Putamen (tissue), 1 donor: Measurements from ENCODE around the gene PHF2.

Experiments used
- DNase-seq: peaks from one replicate; pipeline ENCODE4 v3.0.0-alpha.2; 2016; ENCODE audit warnings: low spot score

Gene PHF2

DNA sequence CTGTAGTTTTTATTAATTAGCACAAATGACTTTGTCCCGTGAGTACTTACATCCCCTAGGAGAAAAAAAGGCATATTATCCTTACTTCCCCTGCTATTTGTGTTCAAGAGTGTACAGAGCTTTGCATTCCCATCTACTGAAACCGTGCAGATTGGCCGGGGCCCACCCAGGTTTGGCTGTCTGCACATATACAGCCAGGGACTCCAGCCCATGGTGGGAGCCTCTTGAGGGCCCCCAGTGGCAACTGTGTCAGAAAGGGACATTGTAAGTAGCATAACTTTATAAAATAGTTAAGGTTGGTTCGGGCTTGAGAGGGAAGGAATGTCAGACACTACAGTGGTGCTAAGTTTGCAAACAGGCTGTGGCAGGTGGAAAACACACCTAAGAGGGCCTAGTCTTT is 24.7 kb downstream of the PHF2 start:
- no peak for DNase-seq

DNA sequence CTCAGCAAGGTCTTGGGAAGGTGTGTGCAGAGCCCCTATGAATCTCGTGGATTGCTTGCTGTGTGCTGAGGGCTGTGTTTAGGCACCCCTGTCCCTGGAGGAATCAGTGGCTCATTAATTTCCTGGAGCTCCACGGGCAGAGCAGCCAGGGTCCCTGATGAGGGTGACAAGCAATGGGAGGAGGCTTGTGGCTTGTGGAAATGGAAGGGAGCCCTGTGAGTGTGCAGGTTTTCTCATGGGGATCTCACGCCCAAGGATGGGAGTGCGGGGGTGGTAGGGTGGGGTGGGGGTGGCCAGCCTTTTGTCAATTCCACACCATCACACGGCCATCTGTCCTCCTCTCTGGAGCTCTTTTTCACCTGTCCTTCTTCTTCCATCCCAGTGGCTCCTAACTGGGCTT is 25.3 kb downstream of the PHF2 start:
- no peak for DNase-seq

DNA sequence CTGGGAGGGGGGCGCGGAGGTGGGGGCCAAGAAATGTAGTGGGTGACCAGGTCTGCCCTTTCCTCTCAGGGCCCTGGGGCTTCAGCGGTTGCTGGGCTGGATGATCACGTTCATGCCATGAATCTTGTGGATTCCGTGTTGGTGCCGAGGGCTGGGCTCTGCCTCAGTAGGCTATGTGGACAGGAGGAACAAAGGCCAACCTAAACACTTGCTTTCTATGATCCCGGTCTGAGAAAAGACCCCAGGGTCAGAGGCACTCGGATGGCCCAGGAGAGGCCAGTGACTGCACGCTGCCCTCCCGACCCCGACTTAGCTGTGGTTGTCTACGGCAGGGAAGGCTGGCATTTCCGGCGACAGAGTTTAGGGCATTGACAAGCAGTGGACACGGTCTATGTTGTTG is 26.6 kb downstream of the PHF2 start:
- no peak for DNase-seq

DNA sequence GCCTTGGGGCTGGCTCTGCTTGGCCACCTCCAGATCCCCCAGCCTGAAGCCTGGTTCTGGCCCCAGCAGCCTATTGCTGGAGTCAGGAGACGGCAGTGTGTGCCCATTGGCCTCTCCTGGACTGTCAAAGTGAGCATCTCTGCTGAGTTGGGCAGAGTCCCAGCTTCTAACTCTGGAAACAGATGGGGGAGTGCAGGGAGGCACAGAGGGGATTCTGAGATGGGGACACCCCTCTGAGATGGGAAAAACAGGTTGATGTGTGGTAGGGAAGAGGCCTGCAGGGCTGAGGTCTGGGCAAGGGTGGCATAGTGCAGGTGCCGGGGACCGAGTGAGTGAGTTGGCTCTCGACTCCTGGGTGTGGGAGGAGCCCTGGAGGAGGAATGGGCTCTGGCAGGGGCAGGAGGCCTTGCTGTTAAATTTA is 27.5 kb downstream of the PHF2 start:
- DNase-seq: no peak

DNA sequence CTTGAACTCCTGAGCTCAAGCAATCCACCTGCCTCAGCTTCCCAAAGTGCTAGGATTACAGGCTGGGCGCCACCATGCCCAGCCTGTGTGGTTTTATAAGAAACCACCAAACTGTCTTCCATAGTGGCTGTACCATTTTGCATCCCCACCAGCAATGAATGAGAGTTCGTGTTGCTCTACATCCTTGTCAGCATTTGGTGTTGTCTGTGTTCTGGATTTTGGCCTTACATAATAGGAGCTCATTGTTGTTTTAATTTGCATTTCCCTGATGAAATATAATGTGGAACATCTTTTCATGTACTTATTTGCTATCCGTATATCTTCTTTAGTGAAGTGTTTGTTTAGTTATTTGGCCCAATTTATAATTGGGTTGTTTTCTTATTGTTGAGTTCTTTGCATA is 29.8 kb downstream of the PHF2 start:
- no peak for DNase-seq

DNA sequence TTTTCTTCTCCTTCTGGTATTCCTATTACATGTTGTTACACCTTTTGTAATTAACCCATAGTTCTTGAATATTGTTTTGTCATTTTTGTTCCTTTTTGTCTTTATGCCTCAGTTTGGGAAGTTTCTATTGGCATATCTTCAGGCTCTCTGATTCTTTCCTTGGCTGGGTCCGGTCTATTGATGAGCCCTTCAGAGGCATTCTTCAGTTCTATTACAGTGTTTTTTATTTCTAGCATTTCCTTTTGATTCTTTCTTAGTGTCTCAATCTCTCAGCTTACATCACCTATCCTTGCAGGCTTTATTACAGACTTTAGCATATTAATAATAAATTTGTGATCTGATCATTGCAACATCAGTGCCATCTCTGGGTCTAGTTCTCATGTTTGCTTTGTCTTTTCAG is 33.8 kb downstream of the PHF2 start:
- DNase-seq: no peak

DNA sequence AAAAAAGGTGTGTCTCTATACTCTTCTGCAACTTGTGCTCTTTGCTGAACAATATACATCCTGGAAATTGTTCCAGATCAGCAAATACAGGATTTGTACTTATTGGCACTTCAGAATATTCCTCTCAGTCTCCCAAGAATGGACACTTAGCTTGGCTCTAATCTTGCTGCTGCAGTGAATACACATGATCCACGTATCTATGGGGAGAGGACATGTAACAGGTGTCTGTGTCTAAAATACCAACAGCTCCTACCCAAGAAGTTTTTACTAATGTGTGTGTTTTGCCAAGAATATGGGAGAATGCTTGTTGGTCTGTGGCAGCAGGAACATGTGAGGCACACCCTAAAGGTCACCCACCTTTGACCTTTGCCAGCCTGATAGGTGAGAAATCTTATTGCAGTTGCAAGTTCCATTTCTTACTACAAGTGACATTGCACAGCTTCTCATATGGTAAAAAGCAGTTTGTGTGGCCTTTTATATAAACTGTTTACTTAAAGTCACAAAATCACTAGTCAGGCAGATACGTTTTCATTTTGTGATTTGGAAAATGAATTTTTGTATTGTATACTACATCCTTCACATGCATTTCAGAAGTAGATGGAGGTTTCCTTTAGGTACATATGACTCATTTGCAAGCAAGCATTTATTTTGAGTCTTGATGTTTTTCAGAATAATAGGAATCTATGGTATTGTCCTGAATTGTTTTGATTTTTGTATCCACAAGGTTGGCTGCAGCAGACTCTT is 35.8 kb downstream of the PHF2 start:
- no peak for DNase-seq

DNA sequence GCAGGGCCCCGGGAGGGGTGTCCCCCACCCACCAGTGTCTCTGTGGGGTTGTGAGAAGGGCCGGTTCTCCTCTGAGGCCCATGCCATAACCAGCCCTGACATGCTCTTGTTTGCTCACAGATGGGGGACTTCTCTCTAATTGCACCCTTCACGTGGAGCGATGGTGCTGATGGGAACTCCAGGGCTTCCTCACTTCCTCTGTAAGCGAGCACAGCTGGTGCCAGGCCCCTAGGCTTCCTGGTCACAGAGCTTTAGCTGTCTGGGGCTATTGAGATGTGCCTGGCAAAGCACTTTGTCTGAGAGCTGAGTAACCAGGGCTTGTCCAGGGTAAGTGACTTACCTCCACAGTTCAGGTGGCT is 36.4 kb downstream of the PHF2 start:
- DNase-seq: no peak

DNA sequence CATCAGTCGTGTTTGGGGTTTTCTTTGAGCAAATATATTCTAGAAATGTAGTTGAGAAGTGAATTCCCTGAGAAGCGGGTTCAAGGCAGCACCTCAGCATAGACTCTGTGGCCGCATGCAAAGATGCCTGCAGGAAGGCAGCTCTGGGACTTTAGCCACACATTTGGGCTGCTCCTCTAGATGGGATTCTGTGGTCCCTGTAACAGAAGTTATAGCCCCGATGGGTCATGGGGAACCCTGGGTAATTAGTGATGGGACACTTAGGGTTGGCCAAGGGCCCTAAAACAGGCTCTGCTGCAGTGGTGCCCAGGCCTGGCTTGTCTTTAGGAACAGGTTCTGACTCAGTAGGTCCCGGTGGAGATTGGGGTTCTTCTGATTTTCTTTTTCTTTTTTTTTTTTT is 36.8 kb downstream of the PHF2 start:
- DNase-seq: no peak

DNA sequence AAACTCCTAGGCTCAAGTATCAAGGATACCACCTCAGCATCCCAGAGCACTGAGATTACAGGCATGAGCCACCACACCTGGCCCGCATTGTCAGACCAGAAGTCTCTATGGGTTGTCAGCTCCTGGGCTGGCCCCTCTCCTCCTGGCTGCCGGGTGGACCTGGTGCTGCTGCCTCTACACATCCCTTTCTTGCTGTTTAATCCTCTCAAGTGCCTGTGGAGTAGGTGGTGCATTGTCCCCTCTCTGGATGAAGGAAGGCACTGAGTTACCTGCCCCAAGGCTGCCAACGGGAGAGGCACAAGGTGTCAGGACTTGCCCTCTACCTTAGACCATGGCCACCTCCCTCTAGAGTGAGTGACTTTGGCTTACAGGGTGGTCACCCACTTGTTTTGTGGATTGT is 37.4 kb downstream of the PHF2 start:
- no peak for DNase-seq

DNA sequence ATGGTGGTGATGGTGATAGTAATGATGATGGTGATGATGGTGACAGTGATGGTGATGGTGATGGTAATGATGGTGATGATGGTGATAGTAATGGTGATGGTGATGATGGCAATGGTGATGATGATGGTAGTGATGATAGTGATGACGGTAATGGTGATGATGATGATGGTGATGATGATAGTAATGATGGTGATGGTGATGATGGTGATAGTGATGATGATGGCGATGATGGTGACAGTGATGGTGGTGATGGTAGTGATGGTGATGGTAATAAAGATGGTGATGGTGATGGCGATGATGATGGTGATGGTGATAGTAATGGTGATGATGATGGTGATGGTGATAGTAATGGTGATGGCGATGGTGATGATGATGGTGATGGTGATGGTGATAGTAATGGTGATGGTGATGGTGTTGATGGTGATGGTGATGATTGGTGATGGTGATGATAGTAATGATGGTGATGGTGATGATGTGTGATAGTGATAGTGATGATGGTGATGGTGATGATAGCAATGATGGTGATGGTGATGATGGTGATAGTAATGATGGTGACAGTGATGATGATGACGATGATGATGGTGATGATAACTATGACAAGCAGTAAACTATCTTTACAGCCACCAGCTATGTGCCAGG is 38.6 kb downstream of the PHF2 start:
- no peak for DNase-seq

DNA sequence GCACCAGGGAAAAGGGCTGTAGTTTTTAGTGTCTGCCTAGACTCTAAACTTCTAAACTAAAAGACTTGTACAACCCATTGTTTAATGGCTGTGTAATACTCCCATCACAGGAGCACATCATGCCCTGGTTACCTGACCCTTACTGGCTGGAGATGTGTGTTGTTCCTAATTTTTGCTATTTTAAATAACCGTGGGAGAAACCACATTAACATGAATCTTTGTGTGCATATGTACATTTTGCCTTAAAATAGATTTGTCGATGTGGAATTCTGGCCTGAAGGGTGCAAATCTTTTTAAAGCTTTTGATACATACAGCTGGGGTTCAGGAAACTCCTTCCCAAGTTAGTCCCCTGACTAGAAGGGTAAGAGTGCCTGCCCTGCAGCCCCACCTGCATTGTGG is 39.7 kb downstream of the PHF2 start:
- no peak for DNase-seq

DNA sequence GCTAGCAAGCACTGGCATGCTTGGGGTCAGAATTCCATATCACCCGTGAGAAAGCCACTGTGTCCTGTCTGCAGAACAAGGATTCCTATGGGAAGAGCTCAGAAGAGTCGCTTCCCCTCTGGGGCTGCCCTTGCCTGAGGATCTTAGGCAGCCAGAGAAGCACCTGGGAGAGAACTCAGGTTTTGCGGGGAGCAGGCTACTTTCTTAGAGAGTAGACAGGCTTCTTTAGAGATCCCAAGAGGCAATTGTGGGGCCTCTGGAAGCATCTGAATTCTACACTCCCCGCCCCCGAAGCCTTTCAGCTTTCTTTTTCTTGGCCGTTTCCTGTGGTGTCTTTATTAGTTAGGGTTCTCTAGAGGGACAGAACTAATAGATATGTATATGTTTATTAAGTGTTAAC is 40.9 kb downstream of the PHF2 start:
- DNase-seq: no peak

DNA sequence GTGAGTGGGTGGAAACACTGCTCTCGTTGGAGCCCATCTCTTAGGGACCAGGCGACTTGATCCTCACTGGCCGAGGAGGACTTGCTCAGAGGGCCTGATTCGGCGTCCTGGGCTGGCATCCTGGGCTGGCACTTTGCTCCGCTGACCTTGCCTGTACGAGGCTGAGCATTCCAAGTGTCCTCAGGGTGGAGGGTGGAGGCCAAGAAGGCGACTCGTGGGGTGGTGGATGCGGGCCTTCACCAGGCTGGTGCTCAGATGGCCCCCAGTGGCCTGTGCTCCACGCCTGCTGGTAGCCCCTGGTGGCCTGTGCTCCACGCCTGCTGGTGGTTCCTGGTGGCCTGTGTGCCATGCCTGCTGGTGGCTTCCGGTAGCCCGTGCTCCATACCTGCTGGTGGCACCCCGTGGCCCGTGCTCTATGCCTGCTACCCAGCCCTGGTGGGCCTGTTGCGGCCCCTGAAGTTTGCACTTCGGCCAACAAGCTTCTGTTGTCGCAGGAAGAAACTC is 42.9 kb downstream of the PHF2 start:
- DNase-seq: no peak

DNA sequence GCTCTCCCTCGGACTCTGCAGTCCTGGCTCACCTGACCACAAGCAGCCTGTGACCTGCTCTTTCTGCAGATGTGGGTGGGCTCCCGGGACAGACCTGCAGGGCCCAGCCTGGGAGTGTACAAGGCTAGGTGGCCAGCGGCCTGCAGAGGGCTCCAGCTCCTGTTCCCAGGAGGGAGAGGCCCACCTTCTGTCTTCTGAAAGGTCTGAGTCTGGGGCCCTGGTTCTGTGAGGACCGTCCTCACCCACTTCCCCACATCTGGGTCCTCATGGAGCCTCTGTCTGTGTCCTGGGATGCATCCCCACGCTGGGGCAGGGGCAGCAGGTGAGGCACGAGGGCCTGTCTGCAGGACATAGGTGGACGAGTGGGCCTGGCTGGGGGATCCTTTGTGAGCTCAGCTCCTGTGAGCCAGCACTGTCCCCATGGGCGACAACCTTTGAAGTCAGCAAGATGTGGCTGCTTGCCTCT is 43.7 kb downstream of the PHF2 start:
- no peak for DNase-seq

DNA sequence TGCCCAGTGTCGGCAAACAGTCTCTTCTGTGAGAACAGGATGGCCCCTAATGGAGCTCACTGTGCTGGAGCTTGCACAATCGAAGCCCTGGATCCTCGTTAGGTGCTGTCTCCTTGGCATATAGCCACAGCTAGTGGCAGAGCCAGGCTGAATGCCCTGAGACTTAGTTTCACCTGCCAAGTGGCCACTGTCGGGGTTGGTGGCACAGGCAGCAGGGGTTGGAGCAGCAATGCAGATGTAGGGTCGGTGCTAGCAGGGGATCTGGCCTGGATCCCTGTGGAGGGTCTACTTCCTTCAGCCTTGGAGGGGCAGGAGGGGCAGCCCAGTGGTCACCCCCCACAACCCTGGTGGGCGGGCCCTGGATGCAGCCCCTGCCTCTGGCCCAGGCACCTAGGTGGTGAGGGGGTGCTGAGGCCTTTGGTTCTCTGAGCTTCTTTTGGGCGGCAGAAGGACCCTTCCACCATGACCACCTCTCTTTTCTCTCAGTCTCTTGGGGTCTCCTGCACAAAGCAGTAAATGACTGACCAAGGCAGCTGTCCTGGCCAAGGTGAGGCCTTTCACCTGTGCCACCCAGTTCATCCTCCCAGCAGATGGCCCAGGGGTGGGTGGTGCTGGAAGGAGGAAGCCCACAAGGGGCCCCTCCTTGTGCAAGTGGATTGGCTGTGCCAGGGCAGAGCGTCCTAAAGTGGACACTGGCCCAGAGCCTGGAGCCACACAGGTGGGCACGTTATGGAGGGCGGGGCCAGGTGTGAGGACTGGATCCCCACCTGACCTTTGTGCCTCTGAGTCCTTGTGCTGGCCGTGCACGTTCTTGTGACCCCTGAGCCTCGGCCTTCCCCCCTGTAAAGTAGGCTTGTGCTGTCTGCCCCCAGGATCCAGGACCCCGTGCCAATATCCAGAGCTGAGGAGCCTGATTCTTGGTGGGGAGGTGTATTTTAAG is 44.8 kb downstream of the PHF2 start:
- no peak for DNase-seq

DNA sequence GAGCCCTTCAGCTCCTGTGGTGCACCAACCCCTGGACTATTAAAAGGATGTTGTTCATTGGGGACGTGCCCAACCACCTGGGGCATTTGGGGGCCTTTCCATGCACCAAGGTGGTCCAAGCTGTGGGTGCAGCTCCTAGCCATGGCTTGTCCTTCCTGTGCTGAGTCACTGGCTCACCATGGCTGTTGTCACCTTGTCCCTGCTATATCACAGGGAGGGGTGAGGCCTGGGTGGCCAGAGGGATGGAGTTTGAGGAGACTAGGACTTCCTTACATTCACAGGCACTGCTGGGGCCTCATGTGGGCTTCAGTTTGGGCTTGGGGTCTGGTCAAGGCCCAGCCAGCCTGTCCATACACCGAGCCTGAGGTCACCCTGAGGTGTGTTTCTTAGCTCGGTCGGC is 45.5 kb downstream of the PHF2 start:
- no peak for DNase-seq

DNA sequence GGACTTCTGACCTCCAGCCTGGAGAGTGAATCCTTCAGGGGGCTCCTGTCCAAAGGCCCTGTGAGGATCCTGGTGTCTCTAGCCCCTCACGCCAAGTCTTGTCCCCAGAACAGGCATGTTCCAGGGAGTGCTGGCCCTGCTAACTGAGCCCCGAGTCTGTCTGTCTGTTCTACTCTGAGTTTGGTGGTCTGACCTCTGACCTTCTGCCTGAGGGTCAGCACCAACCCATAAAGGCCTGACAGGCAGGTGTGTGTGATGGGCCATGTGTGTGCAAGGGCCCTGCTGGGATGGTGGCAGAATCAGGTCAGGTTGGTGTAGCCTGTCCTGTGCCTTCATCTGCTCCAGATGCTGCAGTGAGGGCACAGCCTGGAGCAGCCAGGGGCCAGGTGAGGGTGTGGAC is 46.3 kb downstream of the PHF2 start:
- DNase-seq: no peak

DNA sequence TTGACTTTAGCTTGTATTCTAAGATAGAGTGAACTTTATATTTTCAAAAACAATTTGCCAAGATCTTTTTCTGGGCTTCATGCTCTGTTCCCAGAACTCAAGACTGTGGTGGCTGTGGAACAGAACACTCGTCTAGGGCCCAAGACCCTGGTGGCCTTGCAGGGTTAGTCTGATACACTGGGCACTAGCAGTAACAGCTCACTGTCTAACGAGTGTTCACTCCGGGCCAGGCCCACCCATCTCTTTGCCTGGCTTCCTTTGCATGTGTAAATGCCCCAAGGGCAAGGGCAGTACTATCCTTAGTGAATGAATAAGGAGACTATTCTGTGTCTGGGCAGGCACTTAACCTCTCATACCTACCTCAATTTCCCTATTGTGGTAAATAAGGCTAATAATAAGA is 47.4 kb downstream of the PHF2 start:
- DNase-seq: no peak

DNA sequence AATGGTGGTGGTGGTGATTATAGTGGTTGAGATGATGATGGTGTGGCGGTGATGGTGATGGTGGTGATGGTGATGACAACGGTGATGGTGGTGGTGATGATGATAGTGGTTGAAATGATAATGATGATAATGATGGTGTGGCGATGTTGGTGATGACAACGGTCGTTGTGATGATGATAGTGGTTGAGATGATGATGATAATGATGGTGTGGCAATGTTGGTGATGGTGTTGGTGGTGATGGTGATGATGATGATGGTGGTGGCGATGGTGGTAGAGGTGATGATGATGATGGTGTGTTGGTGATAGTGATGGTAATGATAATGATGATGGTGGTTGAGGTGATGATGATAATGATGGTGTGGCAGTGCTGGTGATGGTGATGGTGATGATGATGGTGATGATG is 48.0 kb downstream of the PHF2 start:
- DNase-seq: no peak

DNA sequence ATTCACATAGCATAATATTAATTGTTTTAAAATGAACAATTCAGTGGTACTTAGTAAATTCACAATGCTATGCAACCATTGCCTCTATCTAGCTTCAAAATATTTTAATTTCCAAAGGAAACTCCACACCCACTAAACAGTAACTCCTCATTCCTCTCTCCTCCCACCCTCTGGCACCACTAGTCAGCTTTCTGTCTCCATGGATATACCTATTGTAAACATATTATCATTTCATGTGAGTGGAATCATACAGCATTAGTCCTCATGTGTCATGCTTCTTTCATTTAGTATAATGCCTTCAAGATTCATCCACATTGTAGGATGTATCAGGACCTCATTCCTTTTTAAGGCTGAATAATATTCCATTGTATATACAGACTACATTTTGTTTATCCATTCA is 48.6 kb downstream of the PHF2 start:
- no peak for DNase-seq

DNA sequence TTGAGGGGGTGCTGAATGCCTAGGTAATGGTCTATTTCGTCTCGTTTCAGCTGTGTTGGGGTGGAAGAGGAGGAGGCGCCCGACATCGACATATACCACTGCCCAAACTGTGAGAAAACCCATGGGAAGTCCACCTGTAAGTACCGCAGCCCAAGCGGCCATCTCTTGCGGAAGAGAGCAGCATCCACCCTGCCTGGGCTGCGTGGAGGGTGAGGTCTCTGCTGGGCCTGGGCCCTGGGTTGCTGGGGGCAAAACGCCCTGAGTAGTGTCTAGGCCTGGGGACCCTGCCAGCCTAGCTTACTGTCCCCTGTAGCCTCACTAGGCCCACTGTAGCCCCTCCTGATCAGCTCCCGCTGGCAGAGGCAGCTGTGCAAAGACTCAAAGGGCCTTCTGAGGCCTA is 53.5 kb downstream of the PHF2 start:
- no peak for DNase-seq
